ENCODE measurements around the gene DFFA. TPM values are rescaled to one million over a fixed set of nuclear protein-coding genes. Genes with fewer than 3 reads are reported as not detected.

Gene DFFA
- total and polyA plus RNA-seq, 9 of the 15 experiments (the other 6 are each of a cell fraction or from before 2014, with no cell fraction given) = 39.6 to 74.8 (median 59.2) TPM

DNA sequence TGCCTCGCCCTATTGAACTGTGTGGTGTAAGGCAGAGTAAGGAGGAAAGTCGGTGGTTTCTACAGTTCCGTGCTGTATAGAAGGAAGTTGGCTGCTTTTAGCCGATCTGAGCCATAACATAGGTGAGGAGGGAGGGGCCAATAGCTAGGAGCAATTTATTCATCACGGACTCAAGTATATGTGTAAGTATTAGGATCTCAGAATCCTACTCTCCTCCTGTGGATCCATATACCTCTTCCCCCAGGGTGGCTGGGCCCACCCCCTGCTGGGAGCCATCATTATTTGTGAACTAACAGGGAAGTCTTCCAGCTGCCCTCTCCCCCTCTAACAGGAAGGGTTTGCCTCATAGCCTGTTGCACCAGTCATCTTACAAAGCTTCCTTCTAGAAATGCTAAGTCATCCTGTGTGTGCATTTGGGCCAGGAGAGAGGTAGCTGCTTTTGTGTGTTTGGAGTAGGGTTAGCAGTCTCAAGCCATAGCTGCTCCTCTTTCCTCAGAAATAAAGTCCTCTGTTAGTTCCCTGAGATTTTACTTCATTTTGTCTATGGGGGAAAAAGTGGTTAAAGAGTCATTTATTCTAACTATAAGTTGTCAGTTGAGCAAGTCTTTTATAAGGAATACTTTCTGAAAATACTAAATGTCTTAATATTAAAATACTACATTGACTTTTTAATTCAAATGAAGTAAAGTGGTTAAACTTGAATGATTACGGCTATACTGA is 57.0 kb downstream of the DFFA start (continued):
- TF ChIP-seq CREB3 (tag; conservative IDR thresholded peaks at IDR 0.05; ENCODE audit: low read depth) = peak; percentile 67; the same call in 1 of the 2 replicates
- TF ChIP-seq TBP (optimal IDR thresholded peaks at IDR 0.05; ENCODE audit: low read depth, low read length) = no peak
- TF ChIP-seq MCM7 (IDR thresholded peaks at IDR 0.05) = no peak; a peak in 1 of 4 replicates
- no peak for TF ChIP-seq XRCC3 (IDR thresholded peaks at IDR 0.05)
- no peak for TF ChIP-seq SAP30 (IDR thresholded peaks at IDR 0.05; ENCODE audit: borderline replicate concordance, insufficient read depth, low read depth, low read length, poor library complexity, severe bottlenecking)
- no peak for TF ChIP-seq ETS2 (tag; IDR thresholded peaks at IDR 0.05; ENCODE audit: borderline replicate concordance, poor library complexity, severe bottlenecking)
- TF ChIP-seq, protein P1, sequence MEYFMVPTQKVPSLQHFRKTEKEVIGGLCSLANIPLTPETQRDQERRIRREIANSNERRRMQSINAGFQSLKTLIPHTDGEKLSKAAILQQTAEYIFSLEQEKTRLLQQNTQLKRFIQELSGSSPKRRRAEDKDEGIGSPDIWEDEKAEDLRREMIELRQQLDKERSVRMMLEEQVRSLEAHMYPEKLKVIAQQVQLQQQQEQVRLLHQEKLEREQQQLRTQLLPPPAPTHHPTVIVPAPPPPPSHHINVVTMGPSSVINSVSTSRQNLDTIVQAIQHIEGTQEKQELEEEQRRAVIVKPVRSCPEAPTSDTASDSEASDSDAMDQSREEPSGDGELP (CRISPR knock-in tag; IDR thresholded peaks at IDR 0.05; ENCODE audit: borderline replicate concordance) = peak; percentile 76
- no peak for TF ChIP-seq HDGF (IDR thresholded peaks at IDR 0.05)
- peak; percentile 88 for TF ChIP-seq ZNF589 (CRISPR knock-in tag; IDR thresholded peaks at IDR 0.05; ENCODE audit: low read depth)
- no peak for TF ChIP-seq ZNF165 (CRISPR knock-in tag; IDR thresholded peaks at IDR 0.05; ENCODE audit: borderline replicate concordance)
- no peak for TF ChIP-seq HMGN3 (IDR thresholded peaks at IDR 0.05; ENCODE audit: borderline replicate concordance, extremely low read depth, insufficient read length, low read depth, low read length)
- peak; percentile 82 for TF ChIP-seq ZFP36 (IDR thresholded peaks at IDR 0.05; ENCODE audit: low read depth, low read length, partially characterized antibody)
- no peak for TF ChIP-seq ZNF146 (CRISPR knock-in tag; IDR thresholded peaks at IDR 0.05; ENCODE audit: unreplicated experiment)
- no peak for TF ChIP-seq ZNF444 (CRISPR knock-in tag; IDR thresholded peaks at IDR 0.05)
- no peak for TF ChIP-seq SIX5 (IDR thresholded peaks at IDR 0.05; ENCODE audit: borderline replicate concordance in 1 of 2, insufficient read depth in 1 of 2, low read depth in 1 of 2, low read length in 2 of 2)
- TF ChIP-seq STAT5B (CRISPR knock-in tag; IDR thresholded peaks at IDR 0.05) = no peak
- no peak for TF ChIP-seq SREBF1 (IDR thresholded peaks at IDR 0.05; ENCODE audit: borderline replicate concordance, low read depth, low read length)
- TF ChIP-seq, protein P2, sequence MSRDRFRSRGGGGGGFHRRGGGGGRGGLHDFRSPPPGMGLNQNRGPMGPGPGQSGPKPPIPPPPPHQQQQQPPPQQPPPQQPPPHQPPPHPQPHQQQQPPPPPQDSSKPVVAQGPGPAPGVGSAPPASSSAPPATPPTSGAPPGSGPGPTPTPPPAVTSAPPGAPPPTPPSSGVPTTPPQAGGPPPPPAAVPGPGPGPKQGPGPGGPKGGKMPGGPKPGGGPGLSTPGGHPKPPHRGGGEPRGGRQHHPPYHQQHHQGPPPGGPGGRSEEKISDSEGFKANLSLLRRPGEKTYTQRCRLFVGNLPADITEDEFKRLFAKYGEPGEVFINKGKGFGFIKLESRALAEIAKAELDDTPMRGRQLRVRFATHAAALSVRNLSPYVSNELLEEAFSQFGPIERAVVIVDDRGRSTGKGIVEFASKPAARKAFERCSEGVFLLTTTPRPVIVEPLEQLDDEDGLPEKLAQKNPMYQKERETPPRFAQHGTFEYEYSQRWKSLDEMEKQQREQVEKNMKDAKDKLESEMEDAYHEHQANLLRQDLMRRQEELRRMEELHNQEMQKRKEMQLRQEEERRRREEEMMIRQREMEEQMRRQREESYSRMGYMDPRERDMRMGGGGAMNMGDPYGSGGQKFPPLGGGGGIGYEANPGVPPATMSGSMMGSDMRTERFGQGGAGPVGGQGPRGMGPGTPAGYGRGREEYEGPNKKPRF (IDR thresholded peaks at IDR 0.05; ENCODE audit: low read depth, low read length) = no peak
- TF ChIP-seq GTF2B (IDR thresholded peaks at IDR 0.05; ENCODE audit: extremely low read depth, insufficient read length) = no peak

Data from K562 (cell line).